Dedifferentiated amniotic fluid mesenchymal stem cell (primary cell): ENCODE measurements around the gene CRMP1.

Source experiments
- DNase-seq: peaks from one replicate; pipeline ENCODE4 v3.0.0-alpha.2; 2016; ENCODE audit errors: extremely low spot score

The CRMP1 gene

DNA sequence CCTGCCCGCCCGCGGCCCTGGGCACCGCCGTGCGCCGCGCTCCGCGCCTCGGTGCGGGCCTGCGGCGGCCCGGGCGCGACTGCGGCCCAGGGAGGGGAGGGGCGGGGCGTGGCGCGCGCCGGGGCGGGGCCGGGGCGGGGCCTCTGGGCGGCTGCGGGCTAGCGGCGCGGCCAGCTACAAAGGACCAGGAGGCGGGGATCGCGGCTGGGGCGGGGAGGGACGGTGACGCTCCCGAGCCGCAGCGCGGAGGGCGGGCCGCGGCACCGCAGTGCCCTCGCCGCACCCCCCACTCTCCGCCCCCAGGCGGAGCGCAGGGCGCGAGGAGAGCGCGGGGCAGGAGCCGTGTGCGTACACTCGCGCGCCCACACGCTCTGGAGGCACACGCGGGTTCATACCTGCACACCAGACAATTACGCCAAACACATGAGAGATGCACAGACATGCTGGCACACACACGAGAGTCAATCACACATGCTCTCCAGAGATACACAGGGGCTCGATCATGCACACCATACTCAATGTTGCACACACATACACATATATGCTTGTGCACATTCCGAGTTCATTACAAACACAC, at the start of gene CRMP1:
TSS of gene CRMP1 (minus strand) at position 83 of the 577 bp plus-strand sequence. CDS start 117 bp downstream, outside the sequence.
- DNase-seq, result no peak

DNA sequence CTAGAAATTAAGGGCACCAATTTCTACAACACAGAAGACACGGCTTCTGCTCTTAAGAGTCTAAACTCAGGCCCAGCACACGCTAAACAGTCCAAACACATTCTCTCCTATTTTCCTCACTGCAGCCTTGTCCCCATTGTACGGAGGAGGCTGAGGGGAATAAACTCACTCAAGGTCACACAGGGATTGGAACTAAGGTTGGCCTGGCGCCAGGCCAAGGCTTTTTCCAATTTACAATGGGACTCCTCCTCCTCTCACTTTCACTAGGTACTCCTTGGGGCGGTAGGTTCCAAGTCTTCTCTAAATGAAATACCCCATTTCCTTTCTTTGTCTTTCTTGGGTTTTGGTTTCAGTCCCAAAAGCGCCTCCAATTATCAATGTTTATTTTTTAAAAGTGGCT, 48.7 kb upstream of the CRMP1 start:
- DNase-seq, result no peak

DNA sequence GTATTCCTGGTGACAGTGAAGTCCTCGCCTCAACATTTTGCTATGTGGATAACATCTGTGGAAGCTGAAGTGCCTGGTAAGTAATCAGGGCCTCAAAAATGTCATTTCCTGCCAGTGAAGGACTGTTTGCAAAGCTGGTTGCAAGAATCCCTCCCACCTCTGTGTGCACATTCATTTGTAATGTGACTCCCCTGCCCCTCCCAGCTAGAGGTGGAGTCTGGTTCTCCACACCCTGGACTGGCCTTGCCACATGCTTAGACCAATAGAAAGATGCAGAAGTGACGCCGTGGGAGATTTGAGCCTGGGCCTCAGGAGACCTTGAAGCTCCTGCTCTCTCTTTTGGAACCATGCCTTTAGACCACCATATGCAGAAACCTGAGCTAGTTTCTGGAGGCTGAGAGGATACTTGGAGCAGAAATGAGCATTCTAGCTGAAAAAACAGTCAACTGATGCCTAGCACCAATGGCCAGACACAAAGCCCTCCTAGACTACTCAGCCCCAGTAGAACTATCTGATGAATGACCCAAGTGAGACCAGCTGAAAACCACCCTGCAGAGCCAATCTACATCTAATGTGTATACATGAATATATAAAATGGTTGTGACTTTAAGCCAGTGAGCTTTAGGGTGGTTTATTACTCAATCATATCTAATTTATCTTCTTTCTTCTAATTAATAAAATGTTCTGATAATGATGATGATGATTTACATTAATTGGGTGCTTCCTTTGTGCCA, 47.8 kb upstream of the CRMP1 start:
- no peak for DNase-seq

DNA sequence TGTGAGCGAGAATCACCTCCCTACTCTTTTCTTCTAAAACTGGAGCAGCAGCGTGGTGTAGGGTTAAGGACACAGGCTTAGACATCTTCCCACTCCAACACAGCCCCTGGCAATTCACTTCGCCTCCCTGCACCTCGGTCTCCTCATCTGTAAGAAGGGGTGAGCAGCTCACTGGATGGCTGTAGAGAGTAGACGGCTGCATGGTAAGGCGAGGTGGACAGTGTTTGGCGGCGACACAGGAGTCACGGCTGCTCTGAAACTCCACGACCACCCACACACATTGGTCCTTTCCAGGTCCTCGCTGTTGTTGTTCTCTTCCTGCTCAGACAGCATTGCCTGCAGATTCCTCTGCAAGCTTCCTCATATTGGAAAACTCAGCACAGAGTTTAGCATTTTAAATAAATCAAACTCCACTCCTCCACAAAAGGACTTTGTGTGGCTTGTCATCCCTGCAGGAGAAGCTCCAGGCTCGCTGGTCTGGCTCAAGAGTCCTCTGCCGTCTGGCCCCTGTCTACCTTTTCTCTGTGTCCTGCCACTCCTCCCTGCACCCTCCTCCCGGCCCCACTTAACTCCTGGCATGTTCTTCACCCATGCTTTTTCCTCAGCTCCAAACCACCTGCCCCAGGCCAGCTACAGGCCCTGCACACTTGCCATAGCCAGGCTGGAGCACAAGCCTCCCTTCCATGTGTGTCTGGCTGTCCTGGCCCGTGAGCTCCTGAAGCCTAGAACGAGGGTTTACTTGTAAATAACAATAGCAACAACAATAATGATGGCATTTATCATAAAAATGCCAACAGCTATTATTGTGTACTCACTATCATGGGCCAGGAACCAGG, 41.3 kb upstream of the CRMP1 start:
- DNase-seq, result no peak

DNA sequence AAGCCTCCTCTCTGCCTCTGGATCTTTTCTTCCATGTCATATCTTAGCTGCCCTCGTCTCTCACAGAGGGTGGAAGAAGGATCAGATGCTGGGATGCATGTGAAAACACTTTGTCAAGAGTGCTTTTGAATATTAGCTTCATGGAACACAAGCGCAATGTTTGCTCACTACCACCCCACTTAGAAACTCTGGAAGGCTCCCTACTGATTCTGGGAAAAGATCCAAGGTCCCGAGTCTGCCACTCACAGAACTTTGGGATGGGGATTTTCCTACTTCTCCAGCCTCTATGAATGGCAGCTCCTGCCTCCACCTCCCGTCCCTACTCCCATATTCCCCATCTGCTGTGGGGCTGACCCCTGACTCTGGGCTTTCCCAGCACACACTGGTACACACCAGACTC, 40.2 kb upstream of the CRMP1 start:
- no peak for DNase-seq

DNA sequence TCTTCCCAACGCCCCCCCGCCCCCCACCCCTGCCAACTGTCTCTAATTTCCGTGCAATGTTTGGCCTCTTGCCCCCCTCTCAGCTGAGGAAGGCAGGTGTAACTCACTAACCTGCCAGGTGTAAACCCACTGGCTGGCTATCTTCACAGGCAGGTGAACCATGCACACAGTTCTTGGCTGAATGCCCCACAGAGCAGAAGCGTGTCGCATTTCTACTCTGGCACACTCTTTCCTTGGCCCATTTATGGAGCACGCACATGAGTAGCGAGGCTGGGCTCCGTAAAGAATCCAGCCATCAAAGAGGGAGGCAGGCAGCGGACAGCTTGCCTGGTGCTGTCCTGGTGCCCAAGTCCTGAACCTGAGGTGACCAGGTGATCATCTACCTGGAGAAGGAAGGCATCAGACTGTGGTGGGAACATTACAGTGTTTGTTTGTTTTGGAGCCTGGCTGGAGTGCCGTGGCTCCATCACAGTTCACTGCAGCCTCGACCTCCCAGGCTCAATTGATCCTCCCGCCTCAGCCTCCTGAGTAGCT, 39.2 kb upstream of the CRMP1 start:
- DNase-seq, result no peak

DNA sequence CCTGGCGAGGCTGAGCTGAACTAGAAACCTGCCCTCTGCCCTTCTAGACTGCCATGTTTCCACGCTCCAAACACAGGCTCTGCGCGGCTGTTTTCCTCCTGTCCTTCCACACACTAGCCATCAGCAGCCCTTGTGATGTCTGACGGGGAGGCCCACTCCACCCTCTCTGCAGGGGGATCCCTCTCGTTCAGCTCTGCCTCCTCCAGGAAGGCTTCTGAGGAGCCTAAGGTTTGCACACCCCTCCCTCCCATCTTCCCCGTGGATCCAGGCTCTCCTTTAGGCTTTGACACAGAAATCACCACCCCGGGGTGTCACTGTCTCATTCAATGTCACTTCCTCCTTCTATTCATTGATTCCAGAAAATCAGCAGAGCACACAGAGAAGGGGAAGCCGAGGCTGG, 38.6 kb upstream of the CRMP1 start:
- no peak for DNase-seq

DNA sequence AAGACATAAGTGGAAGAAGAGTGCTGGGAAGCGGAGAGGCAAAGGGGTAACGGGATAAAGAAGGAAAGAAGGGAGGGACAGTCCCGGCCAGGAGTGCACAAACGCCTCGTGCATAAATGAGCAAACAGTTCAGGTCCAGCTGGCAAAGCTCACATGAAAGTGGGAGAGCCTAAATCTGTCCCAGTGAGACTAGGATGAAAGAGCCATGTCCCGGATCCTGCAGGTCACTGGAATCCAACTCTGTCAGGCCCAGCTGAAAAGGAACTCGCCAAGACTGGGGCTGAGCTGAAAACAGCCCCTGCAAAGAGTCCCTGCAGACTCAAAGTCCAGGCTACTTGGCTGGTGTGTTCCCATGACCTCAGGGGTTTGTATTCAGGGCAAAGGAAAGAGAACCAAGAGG, 38.0 kb upstream of the CRMP1 start:
- no peak for DNase-seq

DNA sequence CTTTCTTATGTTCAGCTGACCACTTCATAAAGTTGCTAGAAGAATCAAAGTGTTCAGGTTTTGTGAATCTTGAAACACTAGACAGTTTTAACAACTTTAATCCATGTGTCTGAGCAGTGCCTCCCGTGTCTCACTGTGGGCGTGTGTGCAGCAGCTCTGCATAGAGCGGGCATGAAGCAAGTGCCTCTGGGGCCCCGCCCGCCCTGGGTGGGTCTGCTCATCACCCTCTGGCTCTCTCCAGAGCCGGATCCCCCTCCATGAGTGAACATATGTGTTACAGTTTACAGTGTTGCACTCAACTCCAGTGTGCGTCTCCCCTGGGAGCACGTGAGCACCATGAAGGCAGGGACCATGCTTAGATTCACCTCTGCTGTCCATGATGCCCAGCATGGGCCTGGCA, 37.6 kb upstream of the CRMP1 start:
- no peak for DNase-seq

DNA sequence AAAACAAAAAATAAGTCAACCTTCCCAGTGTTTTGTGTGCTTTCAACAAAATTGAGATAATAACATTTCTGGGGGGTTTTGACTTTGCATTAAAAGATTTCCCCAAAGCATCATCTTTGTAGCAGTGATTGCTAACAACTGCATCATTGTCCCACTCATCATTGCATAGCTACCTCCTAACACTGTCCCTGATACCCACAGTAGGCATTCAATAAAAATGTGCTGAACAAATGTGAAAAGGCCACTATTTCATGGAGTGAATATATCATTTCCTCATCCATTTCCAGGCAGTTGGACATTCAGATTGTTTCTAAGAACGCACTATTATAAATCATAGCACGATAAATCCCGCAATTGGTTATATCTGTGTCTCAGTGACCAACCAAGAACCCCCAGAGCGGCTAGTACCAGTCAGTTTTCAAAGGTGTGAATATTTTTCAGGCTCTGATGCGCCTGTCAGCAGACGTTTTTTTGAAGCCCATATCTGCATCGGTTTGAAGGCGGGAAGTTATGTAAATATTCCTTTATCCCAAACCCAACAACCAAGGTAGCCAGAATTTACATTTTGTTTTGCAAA, 36.0 kb upstream of the CRMP1 start:
- no peak for DNase-seq

DNA sequence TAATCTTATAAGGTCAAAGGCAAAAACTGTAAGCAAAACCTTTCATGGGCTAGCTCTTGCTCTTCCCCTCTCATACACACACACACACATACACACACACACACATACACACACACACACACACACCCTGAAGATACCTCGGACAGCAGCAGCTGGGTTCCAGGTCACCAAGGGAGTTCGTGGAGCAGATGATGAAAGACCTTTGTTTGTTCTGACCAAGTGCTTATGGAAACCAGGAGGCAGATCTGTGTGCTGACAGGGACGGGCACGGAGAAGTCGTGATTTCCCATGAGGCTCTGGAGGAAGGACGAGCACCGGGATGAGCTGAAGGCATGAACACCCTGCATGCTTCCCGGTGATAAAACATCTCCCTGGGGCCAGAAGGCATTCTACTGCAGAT, 35.4 kb upstream of the CRMP1 start:
- no peak for DNase-seq

DNA sequence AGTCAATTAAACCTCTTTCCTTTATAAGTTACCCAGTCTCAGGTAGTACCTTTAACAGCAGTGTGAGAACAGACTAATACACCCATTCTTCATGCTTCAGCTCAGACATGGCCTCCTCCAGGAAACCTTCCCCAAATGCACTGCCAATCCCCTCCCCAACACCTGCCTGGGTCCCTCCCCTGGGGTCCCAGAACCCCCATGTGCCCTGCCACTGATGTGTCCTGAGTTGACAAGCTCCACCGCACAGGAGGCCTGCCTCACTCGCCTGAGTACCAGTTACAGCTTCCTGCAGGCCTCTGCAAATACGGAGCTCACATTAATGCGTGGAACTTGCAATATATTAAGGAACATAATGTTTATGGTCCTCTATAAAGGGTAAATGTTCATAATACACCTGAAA, 34.9 kb upstream of the CRMP1 start:
- no peak for DNase-seq

DNA sequence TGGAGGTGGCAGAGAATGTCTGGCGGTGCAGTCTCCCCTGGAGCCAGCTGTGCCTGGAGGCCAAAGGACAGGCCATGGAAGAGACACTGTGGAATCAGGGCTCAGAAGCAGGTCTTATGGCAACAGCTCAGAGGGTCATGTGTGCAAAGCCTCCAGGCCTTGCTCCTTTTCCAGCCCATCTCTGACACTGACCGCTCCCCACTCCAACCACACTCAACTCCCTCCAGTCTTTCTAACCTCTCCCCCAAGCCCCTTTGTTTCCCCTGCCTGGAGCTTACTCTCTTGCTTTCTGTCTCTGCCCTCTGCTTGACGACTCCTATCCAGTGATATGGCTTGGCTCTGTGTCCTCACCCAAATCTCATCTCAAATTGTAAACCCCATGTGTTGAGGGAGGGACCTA, 34.2 kb upstream of the CRMP1 start:
- DNase-seq, result no peak

DNA sequence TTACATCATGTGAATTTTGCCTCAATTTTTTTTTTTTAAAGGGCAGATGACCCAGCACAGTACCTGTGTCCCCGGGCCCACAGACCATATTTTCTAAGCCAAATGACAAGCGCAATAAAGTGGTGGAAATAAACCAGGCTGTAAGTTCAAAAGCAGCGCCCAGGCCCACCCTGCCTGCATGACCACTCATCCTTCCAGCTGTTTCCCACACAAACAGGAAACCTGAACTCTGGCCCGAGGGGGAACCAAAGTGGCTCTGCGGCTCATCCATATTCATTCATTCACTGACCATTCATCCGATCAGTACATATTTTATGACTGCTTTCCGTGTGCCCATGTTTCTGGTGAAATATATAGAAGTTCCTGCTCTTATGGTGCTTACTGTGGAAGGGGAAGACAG, 33.7 kb upstream of the CRMP1 start:
- no peak for DNase-seq

DNA sequence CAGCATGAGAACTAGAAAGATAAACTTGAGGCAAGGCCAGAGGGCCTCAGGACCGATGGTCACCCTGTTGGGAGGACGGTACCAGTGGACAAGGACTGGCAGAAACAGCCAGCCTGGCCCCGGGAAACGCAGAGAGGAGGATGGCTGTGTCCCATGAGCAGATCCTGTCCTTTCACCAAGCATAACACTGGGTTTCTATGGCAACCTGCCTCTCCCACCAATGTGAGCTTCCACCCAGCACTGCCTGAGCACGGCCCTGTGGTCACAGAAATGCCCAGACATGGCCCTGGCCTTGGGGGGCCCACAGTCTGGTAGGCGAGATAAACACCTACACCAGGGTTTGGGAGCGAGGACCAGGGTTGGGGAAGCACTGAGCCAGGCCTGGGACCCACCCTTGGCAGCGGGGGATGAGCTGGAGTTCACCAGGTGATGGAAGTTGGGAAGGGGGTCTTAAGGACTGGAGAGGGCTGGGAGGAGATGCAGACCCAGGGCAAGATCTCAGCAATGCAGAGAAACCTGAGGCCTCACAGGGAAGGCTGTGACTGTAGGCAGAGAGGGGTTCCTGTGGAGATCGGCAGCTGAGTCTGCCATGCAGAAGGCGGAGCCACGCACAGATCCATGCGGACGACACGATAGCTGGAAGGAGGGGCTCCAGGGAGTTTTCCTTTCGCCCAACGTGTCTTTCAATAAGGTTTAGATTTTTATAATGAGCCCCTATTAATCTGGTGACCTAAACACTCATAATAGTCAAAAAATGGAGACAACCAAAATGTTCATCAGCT, 32.7 kb upstream of the CRMP1 start:
- DNase-seq, result no peak

DNA sequence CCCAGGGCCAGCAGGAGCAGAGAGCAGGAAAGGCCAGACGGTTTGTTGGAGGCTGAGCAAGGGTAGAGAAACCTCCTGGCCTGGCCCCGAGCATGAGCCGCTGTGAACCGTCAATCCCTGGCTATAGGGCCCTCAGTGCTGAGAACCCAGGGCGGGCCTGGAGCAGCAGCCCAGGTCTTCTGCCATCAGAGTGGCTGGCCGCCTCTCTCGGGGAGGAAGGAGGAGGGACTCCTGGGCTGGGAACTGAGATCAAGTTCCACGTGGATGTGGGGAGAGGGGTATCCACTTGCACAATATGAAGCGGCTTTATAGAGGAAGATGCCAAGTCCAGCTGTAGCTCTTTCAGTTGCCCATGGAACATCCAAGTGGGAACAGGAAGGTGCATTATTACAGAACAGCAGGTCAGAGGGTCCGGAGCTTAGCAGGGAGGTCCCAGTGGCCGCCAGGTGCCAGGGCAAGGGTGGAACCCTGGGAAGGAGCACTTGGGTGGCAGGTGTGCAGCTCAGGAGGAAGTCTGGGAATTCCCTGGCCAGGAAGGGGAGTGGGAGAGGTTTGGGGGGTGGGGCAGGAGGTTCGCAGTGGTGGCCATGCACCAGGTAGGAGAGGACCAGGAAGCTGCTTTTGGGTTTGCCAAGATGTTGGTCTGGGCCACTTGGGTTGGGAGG, 31.7 kb upstream of the CRMP1 start:
- no peak for DNase-seq

DNA sequence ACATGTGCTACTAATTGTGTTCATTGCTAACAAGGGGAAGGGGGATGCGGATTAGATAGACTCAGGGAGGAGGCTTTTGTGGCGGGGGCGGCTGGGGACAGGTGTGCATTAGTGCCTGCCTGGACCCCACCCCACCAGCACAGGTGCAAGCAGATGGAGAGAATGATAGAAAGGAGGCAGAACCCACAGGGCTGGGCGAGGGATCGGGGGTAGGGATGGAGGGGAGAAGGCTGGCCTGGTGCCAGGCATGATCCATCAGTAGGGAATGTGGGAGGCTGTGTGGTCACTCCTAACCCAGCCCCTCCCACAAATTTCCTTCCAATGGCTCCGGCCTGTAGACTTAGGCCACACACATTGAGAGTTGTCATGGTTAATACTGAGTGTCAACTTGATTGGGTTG, 30.5 kb upstream of the CRMP1 start:
- DNase-seq, result no peak

DNA sequence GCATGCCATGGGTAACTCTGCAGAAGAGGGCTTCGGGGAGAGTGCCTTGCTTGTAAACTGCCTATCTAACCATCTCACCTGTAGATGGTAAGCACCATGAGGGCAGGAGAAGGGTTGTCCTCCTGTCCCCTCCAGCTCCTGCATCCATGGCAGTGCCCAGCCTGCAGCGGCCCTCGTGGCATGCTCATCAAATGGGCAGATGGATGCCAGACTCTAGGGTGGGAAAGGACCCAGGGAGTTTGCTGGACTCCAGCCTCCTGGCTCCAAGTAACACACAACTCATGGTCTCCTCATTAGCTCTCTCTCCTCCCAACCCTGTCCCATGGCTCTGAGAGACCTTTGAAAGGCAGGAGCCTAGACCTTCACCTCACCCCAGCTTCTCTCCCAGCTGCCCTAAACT, 29.7 kb upstream of the CRMP1 start:
- no peak for DNase-seq

DNA sequence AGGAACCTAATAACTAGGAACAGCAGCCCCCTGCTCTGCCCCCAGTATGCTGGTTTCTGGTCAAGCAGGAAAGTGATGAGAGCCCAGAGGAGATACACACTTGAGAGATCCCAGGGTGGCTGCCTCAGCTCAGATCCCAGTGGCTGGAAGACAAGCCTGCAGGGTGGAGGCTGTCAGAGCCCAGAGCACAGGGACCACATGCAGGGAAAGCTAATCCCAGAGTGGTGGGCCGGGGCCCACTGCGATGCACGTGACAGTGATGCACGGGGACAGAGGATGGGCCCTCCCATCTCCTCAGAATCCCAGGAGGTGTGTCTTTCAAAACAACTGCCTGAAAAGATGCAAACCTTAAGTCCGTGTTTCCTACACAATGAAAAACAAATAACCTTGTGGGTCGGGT, 29.1 kb upstream of the CRMP1 start:
- no peak for DNase-seq

DNA sequence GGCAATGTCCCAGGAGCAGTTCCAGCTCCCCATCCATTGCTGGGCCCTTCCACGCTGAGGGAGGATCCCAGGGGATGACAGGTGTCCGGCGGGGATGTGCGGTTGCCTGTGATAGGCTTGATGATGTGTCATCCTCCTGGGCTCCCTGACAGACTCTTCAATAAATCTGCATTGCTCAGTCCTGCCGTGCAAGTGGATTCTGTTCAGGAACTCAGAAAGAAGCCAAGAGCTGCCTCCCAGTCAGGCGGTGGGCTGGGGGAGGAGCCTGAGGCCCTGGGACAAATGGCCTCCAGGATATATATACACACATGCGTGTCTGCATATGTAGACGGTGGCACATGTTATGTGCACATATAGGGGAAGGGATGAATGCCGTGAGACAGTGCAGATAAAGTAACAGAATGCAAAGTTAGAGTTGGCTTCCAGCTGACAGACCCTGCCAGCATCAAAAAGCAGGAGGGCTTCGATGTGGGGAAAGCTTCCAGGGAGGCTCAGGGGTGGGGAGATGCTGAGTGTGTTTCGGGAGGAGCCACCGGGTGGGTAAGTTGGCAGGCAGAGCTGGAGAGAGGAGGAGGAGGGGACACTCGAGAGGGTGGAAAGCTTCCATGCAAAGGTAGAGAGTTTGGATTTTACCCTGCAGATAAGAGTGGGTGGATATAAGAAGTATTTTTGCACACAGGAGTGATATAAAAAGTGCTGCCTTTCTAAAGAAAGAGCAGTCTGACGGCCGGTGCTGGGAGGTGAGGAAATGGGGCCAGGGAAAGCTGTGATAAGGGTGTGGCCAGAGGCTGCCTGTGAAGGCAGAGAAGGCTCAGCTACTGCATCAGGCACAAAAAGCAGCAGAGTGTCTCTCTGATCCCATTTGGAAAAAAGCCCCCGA, 28.5 kb upstream of the CRMP1 start:
- DNase-seq, result no peak
